HG02884 (cell line): ENCODE data around the gene TBC1D25.

Experiments
- ATAC-seq: cut with Tn5 transposase; IDR thresholded peaks from one replicate; pipeline ENCODE4 v1.9.1; 2021; ENCODE audit warnings: mild to moderate bottlenecking, moderate library complexity; ENCODE audit not compliant: unreplicated experiment

TBC1D25 gene, protein sequence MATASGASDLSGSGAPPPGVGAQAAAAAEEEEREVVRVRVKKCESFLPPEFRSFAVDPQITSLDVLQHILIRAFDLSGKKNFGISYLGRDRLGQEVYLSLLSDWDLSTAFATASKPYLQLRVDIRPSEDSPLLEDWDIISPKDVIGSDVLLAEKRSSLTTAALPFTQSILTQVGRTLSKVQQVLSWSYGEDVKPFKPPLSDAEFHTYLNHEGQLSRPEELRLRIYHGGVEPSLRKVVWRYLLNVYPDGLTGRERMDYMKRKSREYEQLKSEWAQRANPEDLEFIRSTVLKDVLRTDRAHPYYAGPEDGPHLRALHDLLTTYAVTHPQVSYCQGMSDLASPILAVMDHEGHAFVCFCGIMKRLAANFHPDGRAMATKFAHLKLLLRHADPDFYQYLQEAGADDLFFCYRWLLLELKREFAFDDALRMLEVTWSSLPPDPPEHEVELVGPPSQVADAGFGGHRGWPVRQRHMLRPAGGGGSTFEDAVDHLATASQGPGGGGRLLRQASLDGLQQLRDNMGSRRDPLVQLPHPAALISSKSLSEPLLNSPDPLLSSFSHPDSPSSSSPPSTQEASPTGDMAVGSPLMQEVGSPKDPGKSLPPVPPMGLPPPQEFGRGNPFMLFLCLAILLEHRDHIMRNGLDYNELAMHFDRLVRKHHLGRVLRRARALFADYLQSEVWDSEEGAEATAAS

DNA sequence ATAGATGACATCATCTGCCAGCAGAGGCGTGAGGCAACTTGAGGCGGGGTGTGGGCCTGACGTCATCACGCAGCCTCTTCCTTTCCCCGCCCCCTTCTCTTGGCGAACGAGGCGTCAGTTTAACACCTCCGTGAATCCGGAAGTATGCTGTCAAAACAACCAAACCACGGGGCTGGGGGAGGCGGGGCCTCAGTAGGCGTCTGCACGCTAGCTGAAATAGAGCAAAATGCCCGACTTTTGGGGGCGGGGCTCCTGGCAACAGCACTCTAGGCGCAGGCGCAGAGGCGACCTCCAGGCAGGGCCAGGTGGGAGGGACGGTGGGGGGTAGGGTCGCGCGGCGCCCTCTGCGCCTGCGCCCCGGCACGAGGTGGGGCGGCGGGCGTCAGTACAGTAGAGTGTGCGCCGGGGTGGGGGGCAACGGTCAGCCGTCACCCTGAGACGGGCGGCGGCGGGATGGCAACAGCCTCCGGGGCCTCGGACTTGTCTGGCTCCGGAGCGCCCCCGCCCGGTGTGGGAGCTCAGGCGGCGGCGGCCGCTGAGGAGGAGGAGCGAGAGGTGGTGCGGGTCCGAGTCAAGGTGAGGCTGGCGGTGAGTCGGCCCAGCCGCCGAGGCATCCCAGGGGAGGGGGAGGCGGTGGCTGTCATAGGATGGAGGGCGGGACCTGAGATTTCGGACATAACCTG lies at the start of gene TBC1D25:
TBC1D25 (plus strand) TSS at position 370 of the 683 bp plus-strand sequence; CDS start at position 454, 84 bp downstream.
- peak; percentile 74 for ATAC-seq

DNA sequence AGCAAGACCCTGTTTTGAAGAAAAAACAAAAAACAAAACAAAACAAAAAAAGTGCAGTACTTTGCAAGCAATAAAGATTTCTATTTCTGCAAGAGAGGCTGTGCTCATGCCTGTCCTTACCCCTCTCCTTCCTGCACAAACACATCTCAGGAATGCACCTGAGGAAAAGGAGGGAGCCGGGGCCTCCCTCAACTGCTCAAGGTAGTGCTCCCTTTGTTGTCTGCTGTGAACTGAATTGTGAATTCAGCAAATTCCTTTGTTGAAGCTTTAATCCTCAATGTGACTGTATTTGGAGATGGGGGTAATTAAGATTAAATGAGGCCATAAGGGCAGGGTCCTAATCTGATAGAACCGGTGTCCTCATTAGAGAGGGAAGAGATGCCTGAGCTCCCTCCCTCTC lies 49.6 kb upstream of the TBC1D25 start:
- no peak for ATAC-seq

DNA sequence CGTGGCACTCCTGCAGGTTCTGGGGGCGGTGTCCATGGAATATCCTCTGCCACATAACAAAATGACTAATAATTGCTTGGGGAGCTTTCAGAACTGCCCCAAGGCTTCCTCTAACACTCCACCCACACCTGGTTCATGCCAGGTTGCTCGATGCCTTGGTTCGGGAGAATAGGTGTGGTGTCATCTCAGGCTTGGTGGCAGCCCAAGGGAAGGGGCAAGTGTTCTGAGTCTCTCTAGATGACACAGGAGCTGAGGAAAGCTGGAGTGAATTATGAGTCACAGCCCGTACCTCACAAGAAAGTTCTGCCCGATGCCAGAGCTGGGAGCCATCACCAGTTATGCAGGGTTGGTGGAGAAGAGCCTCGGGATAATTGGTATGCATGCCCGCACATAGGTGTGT lies 48.9 kb upstream of the TBC1D25 start:
- no peak for ATAC-seq

DNA sequence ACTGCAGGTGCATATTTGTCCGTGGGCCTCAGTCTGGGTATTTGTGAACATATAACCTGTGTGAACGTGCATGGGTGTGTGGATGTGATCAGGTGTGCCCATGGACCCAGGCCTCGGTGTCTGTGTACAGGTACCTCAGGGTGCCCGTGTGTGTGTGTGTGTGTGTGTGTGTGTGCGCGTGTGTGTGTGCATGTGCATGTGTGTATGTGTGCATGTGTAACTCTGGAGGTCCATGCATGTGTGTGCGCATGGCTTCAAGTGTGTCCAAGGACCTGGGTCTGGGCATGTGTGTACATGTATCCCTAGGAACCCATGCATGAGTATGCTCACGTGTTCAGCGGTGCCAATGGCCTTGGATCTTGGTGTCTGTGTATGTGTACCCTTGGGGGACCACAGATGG lies 47.7 kb upstream of the TBC1D25 start:
- no peak for ATAC-seq

DNA sequence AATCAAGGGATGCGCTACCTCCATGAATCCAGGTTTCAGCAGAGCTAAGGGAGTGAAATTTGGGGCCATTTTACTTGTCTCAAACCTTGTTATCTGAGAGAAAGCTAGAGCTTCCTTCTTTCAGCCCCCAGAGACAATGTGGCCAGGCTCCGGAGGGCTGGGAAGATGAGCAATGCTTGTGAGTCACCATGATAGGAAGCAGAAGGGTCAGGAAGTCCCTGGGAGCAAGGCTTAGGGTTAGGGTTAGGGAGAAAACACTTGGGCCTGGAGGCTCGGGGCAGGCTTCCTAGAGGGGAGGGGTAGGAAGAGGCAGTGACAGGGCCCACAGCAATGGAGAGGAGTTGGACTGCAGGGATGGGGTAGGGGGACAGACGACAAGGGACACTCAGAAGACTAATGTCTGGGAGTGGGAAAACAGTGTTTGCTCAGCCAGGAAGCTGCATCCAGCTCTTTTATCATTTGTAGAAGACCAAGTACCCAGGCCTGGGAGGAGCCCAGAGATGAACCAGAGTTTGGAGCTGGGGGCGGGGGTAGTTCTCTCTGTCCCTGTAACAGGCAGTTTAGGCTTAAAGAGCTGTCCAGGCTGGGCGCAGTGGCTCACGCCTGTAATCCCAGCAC lies 47.1 kb upstream of the TBC1D25 start:
- ATAC-seq: no peak

DNA sequence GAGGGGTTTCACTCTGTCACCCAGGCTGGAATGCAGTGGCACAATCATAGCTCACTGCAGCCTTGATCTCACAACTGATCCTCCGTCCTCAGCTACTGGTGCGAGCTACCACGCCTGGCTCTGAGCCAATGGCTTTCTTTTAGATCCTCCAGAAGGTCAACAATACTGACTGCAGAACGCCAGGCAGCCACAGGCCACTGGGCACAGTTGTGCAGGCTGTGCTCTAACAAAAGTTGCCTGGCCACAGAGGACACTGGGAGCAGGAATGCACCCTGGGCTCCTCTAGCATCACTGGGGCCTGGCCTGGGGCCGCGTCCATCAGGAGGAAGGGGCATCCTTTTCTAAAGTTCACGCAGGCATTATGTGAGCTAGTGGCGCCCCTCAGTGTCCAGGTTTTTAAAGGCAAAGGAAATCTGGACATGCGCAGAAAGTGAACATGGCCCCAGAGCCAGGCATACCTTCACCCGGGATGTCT lies 45.6 kb upstream of the TBC1D25 start:
- ATAC-seq: no peak

DNA sequence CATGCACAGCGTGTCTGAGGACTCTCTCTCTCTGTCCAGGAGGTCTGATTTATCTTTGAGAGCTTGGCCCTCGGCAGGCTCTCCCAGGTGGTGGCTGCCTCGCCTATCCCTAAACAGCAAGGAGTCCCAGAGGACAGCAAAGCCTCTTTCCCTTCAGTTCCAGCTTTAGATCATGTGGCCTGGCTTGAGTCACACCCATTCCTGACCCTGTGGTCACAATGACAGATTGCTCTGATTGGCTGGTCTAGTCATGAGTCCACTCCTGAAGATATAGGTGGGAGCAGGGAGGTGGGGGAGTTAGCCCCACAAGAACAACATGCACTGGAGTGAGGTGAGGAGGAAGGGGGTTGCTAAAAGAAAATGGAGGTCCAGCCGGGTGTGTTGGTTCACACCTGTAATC lies 42.9 kb upstream of the TBC1D25 start:
- ATAC-seq: no peak

DNA sequence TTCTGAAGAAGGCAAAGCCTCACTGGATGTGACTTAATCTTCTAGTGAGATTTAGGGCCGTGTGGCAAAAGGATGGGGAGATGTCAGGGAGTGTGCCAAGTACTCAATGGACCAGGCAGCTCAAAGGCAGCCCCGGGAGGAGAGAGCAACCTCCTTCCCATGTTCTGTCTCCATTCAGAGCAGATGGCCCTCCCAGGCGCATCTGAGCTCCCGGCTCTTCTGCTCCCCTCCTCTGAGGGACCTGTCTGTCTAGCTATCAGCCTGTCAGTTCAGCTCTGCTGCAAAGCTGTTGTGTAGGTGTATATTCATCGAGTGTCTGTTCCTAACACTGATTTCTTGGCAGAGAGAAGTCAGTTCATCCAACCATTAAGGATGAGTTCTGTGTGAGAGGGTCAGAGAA lies 41.6 kb upstream of the TBC1D25 start:
- ATAC-seq: no peak

DNA sequence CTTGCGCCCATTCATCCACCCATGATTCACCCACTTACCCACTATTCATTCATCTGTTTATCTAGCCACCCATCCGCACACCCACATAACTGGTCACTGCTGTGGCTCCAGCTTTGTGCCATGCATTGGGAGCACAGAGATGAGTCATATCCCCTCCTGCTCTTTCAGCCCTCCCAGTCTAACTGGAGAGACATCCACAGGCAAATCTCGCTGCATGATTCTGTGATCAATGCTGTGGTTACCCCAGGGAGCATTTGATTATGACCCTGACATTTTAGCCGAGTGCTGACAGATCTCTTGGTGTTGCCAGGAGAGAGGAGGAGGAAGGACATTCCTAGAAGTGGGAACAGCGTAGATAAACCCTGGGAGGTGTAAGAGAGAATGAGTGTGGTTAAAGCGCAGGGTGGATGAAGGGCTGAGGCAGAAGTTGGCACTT lies 41.1 kb upstream of the TBC1D25 start:
- no peak for ATAC-seq

DNA sequence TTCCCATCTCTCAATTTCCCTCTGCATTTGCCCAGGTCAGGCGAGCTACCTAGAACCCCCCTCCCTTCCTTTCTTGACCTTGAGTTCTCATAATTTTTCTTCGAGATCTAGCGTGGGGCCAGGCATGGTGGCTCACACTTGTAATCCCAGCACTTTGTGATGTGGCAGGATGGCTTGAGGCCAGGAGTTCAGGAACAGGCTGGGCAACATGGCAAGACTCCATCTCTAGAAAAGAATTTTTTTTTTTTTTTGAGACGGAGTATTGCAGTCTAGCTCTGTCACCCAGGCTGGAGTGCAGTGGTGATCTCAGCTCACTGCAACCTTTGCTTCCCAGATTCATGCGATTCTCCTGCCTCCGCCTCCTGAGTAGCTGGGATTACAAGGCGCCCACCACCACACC lies 35.3 kb upstream of the TBC1D25 start:
- no peak for ATAC-seq

DNA sequence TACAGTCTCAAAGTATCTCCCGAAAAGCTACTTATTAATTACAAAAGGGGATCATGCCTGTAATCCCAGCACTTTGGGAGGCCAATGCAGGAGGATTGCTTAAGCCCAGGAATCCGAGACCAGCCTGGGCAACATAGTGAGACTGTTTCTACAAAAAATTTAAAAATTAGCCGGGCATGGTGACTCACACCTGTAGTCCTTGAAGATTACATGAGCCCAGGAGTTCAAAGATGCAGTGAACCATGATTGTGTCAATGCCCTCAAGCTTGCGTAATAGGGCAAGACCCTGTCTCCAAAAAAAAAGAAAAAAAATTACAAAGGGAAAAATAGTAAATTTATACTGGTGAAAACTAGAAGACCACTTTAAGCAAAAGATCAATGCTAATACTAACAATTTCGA lies 34.0 kb upstream of the TBC1D25 start:
- no peak for ATAC-seq

DNA sequence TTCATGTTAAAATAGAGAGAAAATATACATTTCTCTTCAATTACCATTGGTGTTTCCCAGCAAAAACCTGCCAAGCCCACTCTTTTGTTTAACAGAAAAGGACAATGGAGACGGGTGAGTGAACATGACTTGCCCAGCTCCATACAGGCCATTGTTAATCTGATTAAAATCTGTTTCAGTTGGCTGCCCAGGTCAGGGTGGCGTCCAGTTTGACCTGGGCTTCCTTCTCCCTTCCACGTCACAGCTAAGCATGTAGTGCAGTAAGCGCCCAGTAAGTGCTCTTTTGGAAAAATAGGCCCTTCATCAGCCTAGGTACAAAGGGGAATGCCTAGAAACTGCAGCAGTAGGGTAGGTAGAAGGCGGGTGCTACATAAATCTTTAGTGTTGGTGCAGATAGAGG lies 32.3 kb upstream of the TBC1D25 start:
- no peak for ATAC-seq

DNA sequence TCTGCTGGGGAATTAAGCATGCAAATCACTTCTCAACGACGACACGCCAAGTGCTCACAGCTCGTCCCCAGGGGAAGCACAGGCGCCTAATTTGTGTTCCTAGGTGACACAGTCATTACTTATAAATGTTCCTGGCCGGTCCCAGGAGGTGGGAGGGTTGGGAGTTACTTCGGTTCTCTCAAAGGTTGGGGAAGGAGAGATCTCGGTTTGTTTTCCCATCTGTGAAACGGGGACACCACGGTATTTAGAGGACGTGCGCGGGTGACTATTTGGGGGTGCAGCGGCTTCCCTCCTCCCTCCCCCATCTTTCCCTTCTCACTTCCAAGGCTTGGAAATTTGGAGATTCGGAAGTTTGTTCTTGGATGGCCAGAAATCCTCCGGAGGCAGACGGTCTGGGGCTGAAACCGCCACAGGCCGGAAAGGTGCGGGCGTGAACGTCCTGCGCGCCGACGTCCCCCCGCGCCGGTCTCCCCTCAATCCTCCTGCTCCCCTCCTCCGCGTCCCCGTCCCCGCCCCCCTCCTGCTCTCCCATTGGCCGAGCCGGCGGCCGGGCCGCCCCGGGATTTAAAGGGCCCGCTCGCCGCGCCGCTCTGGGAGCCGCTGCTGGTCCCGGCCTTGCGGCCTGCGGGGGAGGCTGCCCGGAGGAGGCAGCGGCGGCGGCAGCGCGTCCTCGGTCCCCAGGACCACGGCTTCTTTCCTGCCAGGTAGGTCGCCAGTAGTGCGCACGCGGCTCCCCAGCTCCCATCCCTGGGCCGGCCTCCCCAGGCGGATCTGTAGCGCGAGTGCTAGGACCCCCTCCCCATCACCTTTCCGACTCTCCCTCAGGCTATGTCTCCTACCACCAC lies 30.9 kb upstream of the TBC1D25 start, which contains the start of gene PORCN:
PORCN (plus strand) TSS at position 593 of the 845 bp plus-strand sequence. CDS start 829 bp downstream, outside the sequence.
- peak; percentile 66 for ATAC-seq

DNA sequence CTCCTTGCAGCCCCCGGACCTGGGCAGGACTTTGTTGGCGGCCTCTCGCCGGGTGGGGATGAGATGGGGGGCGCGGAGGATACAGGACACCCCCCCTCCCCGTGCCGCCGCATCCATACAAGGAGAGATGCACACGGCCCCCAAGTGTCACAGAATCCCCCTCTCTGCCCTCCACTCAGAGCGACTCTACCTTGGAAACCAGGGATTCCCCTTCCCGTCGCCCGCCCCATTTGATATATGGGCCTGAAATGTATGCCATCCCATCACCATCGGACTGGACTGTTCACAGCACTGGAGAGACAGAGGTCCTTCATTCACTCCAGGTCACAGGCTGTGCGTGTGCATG lies 30.3 kb upstream of the TBC1D25 start:
- no peak for ATAC-seq

DNA sequence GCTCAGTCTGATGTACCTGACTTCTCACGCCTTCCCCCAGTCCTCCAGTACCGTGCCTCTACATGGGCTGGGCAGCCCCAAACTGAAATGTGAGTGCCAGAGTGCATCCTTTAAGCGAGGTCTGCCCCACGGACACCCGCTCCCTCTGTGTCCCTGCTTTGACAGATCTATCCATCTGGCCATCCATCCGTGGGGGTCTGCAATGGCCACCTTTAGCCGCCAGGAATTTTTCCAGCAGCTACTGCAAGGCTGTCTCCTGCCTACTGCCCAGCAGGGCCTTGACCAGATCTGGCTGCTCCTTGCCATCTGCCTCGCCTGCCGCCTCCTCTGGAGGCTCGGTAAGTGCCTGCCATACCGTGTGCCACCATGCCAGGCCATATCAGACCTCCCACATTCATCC lies 29.9 kb upstream of the TBC1D25 start:
- ATAC-seq: no peak

DNA sequence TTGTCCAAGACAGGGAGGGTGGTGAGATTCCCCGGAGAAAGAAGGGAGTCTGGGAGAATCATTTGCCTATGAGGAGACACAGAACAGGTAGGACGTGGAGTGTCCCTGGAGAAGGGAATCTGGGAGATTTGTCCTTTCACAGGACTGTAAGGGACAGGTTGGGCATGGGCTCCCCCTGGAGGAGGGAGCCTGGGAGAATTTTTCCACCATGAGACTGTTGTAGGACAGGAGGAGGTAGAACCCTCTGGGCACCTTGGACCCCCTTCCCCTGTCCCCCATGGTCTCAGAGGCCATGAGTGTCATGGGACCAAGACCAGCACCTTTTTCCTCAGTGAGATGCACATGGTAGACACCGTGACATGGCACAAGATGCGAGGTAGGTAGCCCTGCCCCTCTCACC lies 28.0 kb upstream of the TBC1D25 start:
- no peak for ATAC-seq

DNA sequence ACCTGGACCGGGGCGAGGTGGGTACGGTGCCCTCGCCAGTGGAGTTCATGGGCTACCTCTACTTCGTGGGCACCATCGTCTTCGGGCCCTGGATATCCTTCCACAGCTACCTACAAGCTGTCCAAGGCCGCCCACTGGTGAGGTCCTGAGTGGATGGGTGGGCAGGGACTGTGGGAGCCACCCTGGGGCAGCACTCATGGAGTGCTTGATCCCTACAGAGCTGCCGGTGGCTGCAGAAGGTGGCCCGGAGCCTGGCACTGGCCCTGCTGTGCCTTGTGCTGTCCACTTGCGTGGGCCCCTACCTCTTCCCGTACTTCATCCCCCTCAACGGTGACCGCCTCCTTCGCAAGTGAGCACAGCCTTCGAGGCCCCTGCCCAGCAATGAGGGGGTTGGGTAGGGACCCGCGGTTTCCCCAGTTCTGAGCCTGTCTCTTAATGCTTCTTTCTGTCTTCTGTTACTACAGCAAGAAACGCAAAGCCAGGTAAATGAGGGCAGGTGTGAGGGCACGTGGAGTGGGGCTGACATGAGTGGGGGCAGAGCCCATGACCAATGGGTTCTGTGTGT lies 27.1 kb upstream of the TBC1D25 start:
- ATAC-seq: no peak

DNA sequence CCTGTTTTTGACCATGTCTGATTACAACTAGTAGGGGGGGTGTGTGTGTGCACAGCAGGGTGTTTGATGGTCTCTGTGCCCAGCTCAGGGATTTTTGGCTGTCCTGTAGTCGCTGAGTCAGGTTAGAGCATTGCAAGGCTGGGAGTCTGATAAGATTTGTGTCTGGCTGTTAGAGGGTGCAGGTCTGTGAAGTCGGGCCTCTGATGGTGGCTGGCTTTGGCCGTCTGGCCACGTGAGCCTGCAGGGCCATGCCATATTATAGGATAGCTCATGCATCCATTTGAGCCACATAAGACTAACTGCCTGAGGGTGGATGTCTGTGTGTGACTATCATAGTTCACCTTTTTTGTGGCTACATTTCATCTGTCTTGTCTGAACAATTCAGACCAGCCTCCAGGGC lies 25.8 kb upstream of the TBC1D25 start:
- ATAC-seq: no peak

DNA sequence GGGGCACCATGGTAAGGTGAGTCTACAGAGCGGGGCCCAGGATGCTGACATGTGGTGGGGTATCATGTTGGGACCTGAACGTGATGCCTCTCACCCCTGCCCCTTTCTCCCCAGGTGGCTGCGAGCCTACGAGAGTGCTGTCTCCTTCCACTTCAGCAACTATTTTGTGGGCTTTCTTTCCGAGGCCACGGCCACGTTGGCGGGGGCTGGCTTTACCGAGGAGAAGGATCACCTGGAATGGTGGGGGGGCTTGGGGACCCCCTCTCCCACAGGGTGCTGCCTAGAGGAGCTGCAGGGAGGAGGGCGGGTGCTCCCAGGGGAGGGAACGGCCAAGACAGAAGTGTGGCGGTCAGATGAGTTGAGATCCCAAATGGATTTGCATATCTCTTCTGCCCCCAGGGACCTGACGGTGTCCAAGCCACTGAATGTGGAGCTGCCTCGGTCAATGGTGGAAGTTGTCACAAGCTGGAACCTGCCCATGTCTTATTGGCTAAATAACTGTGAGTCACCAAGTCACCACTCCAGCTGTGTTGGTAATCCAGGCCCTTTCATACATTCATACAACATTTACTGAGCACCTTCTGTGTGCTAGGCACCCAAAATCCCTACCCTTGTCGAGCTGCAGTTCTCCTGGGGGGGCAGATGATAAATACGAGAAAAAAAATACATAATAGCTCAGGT lies 25.2 kb upstream of the TBC1D25 start:
- no peak for ATAC-seq
